ENCODE data around the gene RABGAP1.

DNA sequence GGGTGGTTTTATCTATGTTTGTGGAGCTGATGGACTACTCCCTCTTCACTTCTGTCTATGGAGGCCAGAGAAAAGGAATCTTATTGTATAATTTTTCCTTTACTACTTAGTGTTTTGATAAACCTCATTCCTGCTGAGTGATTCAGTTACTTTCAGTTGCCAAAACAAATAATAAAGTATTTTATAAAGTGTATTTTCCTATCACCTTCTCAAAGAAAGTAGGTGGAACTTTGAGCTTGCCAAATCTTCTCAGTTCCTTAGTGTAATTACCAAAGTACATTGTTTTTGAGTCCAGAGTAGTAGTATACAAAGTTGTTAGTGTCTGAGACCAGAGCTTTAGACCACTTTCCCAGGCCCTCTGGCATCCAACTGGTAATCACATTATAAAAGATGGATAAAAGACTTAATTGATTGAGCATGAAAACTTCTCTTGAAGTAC, 13.5 kb downstream of the RABGAP1 start:
- TF ChIP-seq CTCF (IDR thresholded peaks at IDR 0.05; ENCODE audit: insufficient read depth, low read length), result no peak
- TF ChIP-seq POLR2AphosphoS5 (IDR thresholded peaks at IDR 0.05; ENCODE audit: low read depth), result no peak

All from HL-60 (cell line).